Measurements from ENCODE around the gene IQSEC1.
"Not testable (repeated sequence)": the region's sequence is repeated elsewhere in the genome, so short reads cannot be mapped to it uniquely, and the experiment has no call there.

The IQSEC1 gene

GRCh38 chr3:12892840-12893189 is 180.4 kb downstream of the IQSEC1 start:
- no peak for DNase-seq (ENCODE audit: low spot score)

- peak; percentile 75 for DNase-seq (ENCODE audit: low spot score)
These were observed 181.0 kb downstream of the IQSEC1 start for GRCh38 chr3:12891985-12892839.

GRCh38 chr3:12891391-12891984 is 181.7 kb downstream of the IQSEC1 start:
- DNase-seq (ENCODE audit: low spot score) = no peak

- no peak for DNase-seq (ENCODE audit: low spot score)
These were observed 182.4 kb downstream of the IQSEC1 start for GRCh38 chr3:12890610-12891390.

GRCh38 chr3:12886736-12887135 is 186.5 kb downstream of the IQSEC1 start:
- DNase-seq (ENCODE audit: low spot score) = no peak

GRCh38 chr3:12886106-12886679 is 187.0 kb downstream of the IQSEC1 start:
- DNase-seq (ENCODE audit: low spot score) = no peak

GRCh38 chr3:12885583-12885930 is 187.7 kb downstream of the IQSEC1 start:
- no peak for DNase-seq (ENCODE audit: low spot score)

GRCh38 chr3:12884790-12885582 is 188.2 kb downstream of the IQSEC1 start:
- no peak for DNase-seq (ENCODE audit: low spot score)

GRCh38 chr3:12884186-12884680 is 189.0 kb downstream of the IQSEC1 start:
- no peak for DNase-seq (ENCODE audit: low spot score)

- DNase-seq (ENCODE audit: low spot score) = no peak
These were observed 190.6 kb downstream of the IQSEC1 start for GRCh38 chr3:12882336-12883310.

GRCh38 chr3:12881858-12882257 is 191.4 kb downstream of the IQSEC1 start:
- DNase-seq (ENCODE audit: low spot score) = not testable (repeated sequence)

GRCh38 chr3:12879191-12879815 is 193.9 kb downstream of the IQSEC1 start:
- DNase-seq (ENCODE audit: low spot score) = no peak

GRCh38 chr3:12878758-12879157 is 194.5 kb downstream of the IQSEC1 start:
- not testable (repeated sequence) for DNase-seq (ENCODE audit: low spot score)

GRCh38 chr3:12878141-12878574 is 195.1 kb downstream of the IQSEC1 start:
- no peak for DNase-seq (ENCODE audit: low spot score)

GRCh38 chr3:12877040-12877439 is 196.2 kb downstream of the IQSEC1 start:
- no peak for DNase-seq (ENCODE audit: low spot score)

GRCh38 chr3:12875857-12876836 is 197.1 kb downstream of the IQSEC1 start:
- DNase-seq (ENCODE audit: low spot score) = no peak

GRCh38 chr3:12871404-12871983 is 201.7 kb downstream of the IQSEC1 start:
- no peak for DNase-seq (ENCODE audit: low spot score)

GRCh38 chr3:12870942-12871341 is 202.3 kb downstream of the IQSEC1 start:
- peak; percentile 80 for DNase-seq (ENCODE audit: low spot score)
